Stimulated activated CD8-positive, alpha-beta memory T cell treated with anti-CD3 and anti-CD28 coated beads, Interleukin-15, amount 100 ng/mL, for 1 hour (primary cell): Measurements from ENCODE around the gene SLC30A3.

ENCODE experiments used
- DNase-seq: peaks from one replicate; pipeline ENCODE4 v3.0.0-alpha.2; 2020; ENCODE audit warnings: low read depth

SLC30A3 gene

GRCh38 chr2:27203741-27204140 is 59.1 kb downstream of the SLC30A3 start:
- DNase-seq = no peak
